Stimulated activated CD4-positive, alpha-beta T cell treated with anti-CD3 and anti-CD28 coated beads, TNF-alpha, amount 100 ng/mL, for 1 hour (primary cell): Measurements from ENCODE around the gene ATP9B.
A peak's percentile ranks its signal among the peaks of the same experiment; 100 is the strongest.

ENCODE experiments used
- DNase-seq, 3 donors: peaks; one replicate each; pipeline ENCODE4 v3.0.0-alpha.2; 2020; ENCODE audit warnings: low read depth in 3 of 3, low spot score in 1 of 3

Gene ATP9B

DNA sequence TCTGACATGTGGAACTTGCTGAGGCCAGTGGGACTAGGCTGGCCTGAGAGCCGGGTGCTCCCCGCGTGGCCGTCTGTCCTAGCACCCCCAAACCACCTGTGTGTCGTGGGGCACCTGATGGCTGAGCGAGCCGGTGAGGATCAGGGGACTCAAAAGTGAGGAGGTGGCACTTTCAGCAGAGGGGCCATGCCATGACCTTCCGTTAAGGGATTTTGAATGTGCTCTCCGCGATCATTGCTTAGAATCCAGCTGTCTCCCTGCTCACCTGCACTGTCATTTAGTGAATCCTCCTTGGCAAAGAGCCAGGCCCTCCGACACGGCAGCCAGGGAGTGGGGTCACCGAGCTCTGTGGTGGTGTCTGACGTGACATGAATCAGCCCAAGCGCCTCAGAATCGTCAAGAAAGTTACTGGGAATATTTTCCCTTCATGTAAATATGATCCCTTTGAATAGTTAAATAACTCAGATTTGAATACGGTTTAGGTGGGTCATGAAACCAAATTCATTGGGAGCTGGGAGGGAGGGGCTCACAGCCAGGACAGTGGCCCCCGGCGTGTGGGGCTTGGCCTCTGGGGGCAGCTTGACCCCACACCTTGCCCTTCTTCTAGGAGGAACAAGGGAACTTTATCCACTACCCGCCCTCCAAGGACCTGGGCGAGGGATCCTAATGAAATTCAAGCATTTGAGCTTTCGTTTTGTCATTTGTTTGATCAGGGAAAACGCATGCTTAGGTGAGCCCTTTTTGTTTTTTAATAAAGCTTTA, 336.0 kb downstream of the ATP9B start:
- no peak for DNase-seq

DNA sequence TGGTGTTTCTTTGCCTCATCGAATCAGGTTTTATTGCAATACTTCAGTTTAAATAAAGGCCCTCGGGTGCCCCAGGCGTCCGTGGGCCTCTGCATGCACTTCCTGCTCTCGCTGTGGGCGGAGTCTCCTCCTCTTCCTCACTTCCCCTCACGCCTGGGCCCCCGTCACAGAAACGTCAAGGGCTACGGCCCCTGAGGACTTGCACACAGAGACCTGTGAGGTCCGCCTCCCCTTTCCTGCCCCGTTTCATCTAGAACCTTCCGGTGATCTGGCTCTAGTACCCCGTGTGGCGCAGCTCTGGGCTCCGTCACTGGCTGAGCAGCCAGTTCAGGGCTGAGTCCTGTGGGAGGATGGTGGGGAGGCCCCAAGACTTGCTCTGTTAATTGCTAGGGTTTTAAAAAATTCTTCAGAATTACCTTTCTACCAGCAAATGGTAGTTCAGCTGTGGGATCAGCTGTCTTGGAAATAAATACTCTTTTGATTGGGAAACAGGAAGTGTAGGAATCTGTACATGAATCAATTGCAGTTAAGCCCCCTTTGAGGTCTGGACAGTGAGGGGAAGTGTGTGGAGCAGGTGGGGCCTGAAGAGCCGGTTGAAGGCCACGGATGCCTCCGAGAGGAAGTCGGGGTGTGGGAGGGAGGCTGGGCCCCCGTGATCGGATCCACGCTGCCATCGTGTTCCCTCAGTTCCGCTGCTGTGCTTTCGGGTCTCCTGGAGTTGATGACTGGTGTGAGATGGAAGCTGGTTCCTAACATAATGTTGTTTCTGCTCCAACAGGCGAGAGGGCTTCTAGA, 336.8 kb downstream of the ATP9B start:
- DNase-seq = peak; percentile 61 to 75 (median 65)

DNA sequence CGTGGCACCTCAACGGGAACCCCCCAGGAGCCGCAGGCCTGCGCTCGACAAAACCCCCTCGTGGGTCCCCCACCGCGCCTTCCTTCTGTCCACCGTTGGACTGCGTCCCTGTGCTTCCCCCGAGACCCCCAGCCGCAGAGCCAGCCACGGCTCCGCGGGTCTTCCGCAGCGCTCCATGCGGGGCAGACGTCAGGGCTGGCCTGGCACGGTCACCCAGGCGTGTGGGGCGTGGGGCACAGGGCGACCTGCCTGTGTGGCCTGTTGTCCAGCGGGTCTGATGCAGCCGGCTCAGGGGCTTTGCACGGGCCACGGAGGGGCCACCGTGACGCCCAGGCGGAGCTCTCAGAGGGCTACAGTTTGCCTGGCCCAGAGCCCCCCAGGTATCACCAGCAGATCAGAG, 337.5 kb downstream of the ATP9B start:
- no peak for DNase-seq

DNA sequence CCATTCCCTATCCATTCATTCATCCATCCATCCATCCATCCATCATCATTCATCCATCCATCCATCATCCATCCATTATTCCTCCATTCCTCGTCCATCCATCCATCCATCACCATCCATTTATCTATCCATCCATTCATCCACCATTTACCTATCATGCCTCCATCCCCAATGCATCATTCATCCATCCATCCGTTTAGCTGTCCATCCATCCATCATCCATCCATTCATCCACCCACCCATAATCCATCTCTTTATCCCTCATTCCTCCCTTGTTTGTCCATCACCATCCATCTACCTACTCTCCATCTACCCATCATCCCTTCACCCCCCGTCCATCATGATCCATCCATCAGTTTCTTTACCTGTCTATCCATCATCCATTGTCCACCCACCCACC, 340.1 kb downstream of the ATP9B start:
- DNase-seq = no peak

DNA sequence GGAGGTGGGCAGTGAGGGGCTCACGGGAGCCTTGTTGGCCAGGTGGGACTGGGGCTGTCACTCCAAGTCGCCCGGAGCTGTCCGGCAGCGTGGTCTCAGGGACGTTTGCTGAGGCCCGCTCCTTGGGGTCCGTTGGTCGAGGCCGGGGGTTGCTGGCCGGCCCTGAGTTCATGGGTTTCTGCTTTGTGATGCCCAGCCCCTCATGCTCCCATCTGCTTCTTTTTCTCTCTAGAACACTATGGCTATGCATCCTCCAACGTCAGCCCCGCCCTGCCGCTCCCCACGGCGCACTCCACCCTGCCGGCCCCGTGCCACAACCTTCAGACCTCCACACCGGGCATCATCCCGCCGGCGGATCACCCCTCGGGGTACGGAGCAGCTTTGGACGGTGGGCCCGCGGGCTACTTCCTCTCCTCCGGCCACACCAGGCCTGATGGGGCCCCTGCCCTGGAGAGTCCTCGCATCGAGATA, 341.0 kb downstream of the ATP9B start:
- no peak for DNase-seq

DNA sequence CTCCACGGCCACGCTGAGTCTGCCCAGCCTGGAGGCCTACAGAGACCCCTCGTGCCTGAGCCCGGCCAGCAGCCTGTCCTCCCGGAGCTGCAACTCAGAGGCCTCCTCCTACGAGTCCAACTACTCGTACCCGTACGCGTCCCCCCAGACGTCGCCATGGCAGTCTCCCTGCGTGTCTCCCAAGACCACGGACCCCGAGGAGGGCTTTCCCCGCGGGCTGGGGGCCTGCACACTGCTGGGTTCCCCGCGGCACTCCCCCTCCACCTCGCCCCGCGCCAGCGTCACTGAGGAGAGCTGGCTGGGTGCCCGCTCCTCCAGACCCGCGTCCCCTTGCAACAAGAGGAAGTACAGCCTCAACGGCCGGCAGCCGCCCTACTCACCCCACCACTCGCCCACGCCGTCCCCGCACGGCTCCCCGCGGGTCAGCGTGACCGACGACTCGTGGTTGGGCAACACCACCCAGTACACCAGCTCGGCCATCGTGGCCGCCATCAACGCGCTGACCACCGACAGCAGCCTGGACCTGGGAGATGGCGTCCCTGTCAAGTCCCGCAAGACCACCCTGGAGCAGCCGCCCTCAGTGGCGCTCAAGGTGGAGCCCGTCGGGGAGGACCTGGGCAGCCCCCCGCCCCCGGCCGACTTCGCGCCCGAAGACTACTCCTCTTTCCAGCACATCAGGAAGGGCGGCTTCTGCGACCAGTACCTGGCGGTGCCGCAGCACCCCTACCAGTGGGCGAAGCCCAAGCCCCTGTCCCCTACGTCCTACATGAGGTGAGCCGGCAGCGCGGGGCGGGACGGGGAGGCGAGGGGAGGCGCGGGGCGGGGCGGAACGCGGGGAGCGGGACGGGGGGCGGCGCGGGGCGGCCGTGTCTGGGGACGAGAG, 341.8 kb downstream of the ATP9B start:
- DNase-seq = no peak

DNA sequence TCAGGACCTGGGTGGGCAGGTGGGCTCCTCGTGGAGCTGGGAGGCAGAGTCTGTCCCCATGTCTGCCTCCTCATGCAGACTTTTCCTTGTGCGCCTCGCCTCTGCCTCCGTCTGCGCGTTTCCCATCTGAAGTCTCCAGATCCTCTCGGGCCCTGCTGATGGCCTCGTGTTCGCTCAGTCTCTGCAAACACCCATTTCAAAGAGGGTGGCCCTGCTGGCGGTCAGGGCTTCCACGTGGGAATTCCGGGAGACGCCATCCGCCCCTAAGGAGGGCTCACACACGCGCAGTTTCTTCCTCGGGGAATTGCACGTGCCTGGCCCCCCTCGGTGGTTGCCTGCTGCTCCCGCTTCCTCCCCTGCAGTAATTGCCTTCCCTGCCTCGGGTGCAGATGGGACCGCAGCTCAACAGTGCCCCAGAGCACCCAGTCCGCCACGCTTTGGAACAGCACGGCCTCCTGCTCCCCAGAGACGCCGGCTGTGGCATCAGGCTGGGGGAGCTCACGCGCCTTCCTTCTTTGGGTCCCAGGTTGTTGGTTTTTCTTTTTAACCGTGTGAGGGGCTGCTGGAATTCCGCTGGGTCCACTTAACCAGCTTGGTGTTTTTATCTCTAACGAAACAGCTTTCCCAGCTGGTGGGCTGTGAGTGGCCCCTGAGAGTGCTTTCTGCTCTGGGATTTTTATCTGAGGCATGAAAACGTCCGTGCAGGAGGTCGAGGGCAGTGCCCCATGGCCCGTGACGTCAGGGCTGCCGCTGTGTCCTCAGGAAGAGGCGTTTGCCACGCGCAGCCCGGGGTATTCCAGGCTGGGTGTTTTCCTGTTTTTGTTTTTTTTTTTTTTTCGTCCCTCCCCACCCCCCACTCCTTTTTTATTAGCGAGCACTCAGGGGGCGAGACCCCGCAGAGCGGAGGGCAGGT, 342.7 kb downstream of the ATP9B start:
- DNase-seq = no peak

DNA sequence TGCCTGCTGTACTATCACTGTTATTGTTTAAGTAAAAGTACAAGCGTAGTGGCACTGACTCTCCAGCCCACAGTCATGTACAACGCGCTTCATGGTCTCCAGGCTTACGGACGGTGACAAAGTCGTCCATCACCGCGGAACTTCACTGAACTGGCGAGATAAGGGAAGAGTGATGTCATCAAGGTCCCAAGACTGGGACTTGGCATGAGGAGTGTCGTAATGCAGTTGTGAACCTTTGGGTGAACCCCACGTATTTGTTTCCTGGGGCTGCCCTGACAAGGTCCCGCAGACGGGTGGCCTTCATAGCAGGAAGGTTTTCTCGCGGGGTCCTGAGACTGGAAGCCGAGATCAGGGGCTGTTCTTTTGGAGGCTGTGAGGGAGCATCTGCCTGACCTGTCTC, 343.8 kb downstream of the ATP9B start:
- DNase-seq = no peak

DNA sequence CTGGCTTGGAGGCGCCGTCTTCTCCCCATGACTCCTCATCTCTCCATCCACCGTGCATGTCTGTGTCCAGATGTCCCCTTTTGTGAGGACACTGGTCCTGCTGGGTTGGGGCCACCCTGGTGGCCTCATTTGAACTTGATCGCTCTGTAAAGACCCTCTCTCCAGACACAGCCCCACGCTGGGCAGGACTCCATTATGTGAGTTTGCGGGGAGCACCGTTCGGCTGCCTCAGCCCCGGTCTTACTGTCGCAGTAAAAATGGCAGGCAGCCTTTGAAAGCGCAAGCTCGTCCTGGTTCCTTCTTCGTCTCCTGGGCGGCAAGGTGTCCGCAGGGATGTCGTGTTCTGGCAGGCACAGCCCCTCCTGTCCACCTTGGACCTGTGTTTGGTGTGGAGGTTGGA, 344.2 kb downstream of the ATP9B start:
- no peak for DNase-seq

DNA sequence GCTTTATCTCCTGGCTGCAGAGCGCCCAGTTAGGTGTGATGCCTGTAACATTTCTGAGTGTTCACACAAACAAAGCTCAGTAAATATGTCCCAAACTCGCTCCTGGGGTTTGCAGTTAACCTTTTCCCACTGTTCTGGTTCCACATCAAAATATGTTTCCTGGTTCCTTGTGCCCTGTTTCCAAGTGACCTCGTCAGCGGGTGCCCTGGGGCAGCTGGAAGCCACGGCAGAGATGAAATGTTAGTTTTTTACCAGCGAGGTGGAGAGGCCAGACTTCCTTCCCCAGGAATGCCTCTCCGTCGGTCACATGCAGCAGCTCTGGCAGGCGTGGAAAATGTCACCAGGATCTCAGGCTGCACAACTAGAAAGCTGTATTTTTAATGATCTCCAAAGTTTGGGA, 344.7 kb downstream of the ATP9B start:
- no peak for DNase-seq

DNA sequence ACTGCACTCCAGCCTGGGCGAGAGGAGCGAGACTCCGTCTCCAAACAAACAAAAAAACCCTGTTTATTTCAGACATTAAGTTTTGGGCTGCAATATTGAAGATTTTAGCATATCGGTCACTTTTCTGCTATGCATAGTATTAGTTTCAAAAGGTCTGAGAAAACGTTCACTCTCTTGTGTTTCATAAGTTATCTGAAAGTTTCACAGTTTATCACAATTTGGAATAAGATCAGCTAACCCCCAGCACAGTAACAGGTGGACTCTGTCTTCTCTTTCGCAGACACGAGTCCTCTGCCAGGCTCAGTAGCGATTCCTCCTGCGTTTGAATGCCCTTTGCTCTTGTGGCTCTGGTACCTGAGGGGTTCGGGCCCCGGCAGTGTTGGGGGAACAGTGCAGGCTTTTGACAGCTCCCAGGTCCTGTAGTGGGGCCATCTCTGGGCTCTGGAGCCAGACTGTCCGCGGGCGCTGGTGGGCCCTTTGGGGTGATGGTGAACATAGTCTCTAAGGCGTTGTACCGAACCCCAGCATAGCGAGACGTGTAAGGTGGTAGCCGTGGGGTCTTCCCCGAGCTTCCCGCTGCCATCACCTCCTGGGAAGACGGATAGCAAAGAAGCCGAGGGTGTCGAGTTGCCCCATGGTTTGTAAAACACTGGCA, 347.0 kb downstream of the ATP9B start:
- DNase-seq = no peak

DNA sequence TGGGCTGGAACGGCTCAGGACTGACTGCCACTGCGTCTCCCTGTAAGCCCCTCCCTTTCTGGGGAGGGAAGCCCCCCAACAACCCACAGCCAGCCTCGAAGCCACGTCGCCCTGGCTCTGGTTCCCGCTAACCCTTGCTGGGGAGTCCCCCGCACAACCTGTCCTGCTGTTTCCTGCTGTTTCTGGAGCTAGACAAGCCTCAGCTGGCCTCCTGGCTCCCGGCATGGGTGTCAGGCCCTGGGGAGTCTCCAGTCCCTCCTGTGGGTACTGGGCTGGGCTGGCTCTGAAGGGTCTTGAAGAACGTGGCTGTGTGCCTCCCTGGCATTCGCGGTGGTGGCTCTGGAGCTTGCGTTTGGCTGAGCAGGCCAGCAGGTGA, 347.5 kb downstream of the ATP9B start:
- DNase-seq = no peak

DNA sequence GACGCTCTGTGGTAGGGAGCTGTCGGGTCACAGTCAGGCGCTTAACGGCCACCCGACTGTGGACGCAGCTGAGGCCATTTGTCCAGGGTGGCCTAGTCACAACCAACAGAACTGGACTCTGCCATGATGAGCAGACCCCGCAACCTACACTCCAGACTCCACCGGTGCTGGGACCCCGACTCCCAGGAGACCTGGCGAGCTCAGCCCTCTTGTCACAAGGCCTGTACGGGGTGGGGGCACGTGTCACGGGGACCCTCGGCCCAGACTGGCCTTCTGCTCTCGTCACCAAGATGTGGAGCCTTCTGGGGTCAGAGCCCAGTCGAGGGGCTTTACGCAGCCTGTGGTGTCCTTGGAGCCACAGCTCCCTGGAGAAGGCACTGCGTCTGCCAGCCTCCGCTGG, 349.0 kb downstream of the ATP9B start:
- no peak for DNase-seq

DNA sequence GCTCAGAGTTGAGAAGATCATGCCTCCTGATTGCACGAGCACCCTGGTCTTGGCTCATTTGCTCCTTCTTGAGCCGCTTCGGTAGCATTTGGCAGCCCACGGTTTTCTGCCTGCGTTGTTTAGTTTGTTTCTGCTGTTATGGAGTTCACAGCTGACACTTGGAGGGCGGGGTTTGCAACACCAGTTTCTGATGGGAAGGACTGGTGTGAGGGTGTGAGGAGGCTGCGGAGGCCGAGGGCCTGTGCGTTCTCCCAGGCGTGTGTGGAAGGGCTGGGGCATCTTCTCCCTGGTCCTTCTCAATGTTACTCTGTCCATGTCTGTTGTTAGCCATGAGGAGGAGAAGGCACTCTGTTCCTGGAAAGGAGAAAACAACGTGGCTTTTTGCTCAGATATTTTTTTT, 349.4 kb downstream of the ATP9B start:
- no peak for DNase-seq

DNA sequence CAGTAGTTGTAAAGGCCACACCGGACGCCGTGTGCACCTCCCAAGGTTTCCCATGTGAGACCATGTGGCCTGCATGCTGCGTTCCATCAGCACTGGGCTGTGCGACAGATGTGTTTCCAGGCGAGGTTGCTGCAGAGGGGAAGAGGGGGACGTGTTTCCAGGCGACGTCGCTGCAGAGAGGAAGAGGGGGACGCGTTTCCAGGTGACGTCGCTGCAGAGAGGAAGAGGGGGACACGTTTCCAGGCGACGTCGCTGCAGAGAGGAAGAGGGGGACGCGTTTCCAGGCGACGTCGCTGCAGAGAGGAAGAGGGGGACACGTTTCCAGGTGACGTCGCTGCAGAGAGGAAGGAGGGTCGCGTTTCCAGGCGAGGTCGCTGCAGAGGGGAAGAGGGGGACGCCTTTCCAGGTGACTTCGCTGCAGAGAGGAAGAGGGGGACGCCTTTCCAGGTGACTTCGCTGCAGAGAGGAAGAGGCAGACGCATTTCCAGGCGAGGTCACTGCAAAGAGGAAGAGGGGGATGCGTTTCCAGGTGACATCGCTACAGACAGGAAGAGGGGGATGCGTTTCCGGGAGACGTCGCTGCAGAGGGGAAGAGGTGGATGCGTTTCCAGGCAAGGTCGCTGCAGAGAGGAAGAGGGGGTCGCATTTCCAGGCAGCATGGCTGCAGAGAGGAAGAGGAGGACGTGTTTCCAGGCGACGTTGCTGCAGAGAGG, 351.0 kb downstream of the ATP9B start:
- no peak for DNase-seq

DNA sequence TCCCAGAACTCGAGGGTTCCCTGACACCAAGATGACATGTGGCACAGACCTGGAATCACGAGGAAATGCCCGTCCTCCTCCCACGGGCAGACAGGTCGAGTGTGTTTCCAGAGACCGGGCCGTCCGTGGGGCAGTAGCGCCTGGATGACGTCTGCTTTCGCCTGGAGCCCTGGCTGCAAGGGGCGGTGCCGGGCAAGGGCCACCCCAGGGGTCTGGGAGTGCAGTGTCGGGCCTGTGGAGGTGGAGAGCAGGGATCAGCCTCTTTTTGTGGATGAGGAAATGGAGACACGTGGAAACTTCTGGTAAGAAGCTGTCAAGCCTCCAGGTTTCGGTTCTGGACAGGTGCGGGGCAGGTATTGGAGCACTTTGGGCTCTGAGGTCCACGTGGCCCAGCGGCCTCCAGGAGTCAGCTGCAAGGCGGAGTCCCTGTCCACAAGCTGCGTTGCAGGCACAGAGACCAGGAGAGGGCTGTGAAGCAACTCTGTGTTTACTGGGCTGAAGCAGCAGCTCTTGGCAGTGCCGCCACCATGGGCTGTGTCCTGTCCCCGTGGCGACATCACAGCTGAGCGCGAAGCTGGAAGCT, 352.2 kb downstream of the ATP9B start:
- DNase-seq = no peak

DNA sequence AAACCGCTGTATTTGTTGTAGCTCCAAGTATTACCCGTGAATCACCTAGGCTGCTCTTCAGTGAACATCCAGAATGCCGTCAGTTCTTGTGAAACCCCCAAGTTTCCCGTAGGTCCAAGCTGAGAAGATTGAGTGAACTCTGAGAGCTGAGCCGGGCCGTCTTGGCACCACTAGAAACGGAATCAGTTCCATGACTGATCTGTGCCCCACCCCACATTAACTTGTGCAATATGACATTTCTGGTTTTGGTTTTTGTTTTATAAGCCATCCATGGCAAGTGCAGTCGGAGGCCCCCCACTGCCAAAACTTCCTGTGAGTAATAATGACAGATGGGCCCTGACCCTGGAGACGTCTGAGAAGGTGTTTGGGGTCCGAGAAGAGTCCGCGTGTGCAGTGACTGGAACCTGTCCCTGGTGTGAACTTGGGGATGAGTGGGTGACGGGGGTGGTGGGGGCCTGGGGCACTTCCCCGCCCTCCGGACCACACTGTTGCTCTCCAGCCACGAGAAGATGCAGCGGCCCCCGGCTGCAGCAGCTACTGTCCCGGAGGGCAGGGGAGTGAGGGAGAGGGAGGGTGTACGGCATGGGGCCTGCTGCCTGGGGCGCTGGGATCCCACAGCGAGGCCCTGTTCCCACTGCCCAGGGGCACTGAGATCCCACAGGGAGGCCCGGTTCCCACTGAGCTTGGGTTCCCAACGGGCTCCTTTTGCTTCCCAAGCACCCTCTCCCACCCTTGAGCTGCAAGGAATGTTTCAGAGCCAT, 353.0 kb downstream of the ATP9B start:
- no peak for DNase-seq

DNA sequence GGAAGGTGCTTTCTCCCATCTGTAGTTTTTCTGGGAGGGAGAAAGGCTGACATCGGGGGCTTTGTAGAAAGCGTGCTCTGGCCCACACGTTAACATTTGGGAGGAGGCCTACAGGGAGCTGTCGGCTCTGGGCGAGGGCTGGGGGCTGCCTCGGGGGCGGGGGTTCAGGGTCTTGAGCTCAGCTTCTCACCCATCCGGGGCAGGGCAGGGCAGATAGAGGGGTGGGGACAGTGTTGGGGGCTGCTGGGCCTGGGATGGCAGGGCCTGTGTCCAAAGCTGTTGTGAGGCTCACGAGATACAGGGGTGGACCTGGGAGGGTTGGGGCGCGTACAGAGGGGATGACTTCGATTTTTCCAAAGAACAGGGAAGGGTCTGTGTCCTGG, 353.6 kb downstream of the ATP9B start:
- DNase-seq = no peak
